ENCODE results near the gene CCT5.
"Not testable (repeated sequence)": the region's sequence is repeated elsewhere in the genome, so short reads cannot be mapped to it uniquely, and the experiment has no call there.

CCT5 gene

DNA sequence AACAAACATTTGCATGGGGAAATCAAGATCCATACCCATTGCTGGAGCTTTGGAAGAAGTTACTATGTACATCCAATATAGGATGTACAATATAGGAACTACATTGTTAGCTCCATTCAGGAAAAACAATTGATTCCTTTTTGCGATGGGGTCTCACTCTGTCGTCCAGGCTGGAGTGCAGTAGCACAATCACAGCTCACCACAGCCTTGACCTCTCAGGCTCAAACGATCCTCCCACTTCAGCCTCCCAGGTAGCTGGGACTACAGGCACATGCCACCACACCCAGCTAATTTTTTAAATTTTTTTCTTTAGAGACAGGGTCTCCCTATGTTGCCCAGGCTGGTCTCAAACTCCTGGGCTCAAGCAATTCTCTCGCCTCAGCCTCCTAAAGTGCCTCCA lies 2.9 kb upstream of the CCT5 start:
- not testable (repeated sequence) for DNase-seq

DNA sequence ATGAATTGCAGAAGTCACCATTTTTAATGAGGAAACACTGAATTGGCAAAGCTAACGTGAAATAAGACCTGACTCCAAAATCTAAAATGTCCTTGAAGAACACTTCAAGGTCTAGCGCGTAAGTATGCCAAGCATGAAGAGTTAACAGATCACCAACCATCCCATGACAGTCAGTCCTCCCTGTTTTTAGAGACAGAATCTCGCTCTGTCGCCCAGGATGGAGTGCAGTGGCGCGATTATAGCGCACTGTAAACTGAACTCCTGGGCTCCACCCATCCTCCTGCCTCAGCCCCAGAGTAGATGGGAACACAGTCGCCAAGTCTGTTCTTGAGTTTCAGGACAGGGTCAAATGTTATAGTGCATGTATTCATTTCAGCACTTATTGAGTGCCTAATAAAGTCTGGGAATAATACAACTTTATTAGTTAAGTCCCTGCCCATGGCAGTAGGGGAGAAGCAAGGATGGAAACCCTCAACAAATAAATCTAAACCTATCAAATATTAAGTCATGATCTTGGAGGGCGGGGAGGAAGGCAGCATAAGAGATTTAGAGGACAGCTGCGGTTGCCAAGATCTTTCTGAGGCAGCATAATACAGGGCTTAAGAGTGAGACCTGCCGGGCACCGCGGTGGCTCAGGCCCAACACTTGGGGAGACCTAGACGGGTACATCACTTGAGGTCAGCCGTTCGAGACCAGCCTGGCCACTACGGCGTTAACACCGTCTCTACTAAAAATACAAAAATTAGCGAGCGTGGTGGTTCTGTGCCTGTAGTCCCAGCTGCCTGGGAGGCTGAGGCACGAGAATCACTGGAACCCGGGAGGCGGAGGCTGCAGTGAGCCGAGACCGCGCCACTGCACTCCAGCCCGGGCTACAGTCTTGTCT lies 1.5 kb upstream of the CCT5 start:
- DNase-seq, result peak; percentile 67

DNA sequence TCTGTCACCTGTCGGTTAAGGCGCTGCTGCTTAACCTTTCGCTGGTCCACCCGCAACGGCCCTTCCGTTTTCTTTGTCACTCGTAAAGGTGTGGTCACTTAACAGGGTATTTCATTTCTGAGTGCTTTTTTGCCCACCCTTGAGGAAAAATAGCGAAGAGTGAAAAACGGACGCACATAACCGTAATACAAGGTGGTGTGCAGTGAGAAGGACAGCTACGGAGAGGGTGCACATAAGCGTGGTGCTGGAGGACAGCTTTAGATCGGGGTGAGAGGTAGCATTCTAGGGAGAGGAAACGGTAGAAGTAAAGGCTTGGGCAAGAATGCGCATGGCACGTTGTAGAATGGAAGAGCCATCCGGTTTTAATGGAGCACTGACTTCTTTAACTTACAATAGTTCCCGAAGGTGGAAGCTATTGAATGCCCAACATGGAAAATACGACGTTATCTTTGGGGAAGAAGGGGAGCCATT lies 761 bp downstream of the CCT5 start:
- DNase-seq, result no peak

DNA sequence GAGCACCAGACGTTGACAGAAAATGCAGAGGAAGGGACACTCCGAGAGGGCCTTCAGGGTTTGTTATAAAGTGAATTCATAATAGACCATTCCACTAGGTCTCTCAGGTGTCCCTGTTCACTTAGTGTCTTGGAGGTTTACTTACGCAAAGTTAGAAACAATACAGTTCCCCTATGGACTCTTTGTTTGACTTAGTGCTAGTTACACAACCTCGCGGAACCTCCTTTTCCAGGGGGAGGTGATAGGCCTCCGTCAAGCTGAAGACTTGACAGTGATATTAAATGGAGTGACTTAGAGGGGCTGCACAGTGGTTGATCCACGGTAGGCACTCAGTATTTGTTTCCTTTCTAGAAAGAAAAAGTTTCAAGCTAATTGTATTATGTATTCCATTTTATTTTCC lies 1.3 kb downstream of the CCT5 start:
- no peak for DNase-seq

DNA sequence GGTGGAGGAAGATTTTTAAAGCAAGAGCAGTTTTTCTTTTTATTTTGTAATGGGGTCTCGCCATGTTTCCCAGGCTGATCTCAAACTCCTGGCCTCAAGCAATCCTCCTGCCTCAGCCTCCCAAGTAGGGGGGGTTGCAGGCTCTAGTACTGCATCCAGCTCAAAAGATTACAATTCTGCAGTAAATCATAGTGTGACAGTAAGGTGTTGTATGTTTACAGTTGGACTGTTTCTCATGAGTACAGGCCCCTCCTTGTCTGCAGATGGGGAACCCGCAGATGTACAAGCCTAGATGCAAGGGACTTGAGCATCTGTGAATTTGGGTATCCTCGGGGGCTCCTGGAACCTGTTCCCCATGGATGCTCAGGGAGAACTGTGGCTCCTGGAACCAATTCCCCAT lies 3.3 kb downstream of the CCT5 start:
- no peak for DNase-seq

DNA sequence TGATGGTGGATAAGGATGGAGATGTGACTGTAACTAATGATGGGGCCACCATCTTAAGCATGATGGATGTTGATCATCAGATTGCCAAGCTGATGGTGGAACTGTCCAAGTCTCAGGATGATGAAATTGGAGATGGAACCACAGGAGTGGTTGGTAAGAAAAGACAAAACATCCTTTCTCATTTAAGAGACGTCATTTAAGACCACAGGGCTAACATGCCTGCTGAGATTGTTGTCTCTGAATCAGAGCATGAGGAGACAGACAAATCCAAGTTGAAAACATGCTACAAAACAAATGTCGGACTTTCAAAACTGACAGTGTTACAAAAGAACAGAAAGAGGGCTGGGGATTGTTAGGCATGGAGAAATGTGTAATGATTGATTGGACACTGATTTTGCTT lies 4.6 kb downstream of the CCT5 start:
- DNase-seq, result no peak

DNA sequence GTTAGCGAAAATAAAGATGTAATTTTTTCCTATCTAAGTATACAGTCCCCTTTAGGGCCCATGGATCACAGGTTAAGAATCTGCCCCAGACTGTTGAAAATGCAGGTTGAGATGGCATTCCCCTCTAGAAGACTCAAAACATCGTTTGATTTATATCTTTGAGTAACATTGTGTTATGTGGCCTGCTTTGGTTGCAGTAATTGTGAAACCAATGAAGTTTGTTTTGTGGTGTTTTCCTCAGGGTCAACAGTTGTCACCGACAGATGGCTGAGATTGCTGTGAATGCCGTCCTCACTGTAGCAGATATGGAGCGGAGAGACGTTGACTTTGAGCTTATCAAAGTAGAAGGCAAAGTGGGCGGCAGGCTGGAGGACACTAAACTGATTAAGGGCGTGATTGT lies 7.8 kb downstream of the CCT5 start:
- DNase-seq, result no peak

DNA sequence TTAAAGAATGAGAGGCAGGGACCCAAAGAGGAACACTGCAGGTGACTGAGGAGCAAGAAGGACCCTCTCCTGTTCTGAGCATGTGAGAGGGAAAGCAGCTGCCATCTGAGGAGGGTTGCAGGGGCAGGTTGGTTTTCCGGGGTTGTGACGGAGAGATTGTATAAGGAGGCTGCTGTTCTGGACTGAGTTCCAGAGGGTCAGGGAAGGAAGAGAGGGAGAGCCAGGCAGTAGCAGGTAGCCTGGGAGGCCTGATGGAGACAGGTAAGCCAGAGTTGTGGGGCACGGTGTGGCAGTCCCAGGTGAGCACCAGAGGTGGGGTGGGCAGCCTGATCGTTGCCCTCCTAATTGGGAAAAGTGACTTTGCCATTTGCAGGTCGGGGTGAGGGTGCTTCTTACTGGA lies 9.8 kb downstream of the CCT5 start:
- no peak for DNase-seq

DNA sequence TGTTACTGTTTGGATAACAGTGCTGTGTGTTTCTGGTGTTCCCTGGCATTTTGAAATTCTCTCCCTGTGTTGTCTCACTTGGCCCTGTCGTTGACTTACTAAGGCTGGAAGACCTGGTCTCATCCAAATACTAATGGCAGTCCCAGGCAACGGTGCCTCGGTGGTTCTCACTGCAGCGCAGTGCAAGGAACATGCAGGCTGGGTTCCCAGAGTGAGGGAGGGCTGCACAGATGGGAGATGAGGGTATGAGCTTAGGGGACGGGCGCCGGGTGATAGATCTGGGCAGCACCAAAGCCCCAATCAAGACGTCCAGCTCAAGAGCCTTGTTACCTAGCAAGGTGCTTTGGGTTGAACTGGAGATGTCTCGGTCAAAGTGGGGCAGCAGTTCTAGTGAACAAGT lies 11.0 kb downstream of the CCT5 start:
- DNase-seq, result no peak

DNA sequence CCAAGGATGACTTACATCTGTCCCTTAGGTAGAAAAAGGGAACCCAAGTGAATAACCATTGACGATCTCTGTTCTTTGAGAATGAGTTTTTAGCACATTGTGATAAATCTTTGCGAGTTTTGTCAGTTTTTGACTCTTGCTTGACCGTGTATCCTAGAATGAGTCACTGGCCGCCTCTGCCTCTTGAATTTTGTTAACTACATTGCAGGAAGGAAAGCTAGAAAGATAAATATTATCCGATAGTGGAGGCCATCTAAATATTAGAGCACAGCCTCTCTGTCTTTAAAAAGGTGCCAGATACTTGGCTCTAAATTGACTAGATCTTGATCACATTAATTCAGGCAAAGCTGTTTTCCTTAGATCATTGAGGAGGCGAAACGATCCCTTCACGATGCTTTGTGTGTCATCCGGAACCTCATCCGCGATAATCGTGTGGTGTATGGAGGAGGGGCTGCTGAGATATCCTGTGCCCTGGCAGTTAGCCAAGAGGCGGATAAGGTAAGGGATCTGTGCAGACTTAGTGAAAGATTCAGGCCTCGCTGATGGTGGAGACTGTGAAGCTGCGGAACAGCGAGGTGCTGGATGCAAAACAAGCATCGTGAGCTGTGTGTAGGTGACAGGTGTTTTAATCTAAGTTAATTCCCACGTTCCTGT lies 12.2 kb downstream of the CCT5 start:
- no peak for DNase-seq

DNA sequence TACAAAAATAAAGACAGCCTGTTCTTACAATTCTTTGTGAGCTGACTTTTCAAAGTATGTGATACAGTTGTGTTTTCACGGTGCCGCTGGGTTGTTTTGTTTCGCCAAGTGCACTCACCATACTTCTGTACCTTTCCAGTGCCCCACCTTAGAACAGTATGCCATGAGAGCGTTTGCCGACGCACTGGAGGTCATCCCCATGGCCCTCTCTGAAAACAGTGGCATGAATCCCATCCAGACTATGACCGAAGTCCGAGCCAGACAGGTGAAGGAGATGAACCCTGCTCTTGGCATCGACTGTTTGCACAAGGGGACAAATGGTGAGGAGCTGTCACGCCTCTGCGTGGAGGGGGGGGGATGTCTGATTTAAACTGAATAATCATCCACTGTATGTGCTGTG lies 12.9 kb downstream of the CCT5 start:
- DNase-seq, result no peak

DNA sequence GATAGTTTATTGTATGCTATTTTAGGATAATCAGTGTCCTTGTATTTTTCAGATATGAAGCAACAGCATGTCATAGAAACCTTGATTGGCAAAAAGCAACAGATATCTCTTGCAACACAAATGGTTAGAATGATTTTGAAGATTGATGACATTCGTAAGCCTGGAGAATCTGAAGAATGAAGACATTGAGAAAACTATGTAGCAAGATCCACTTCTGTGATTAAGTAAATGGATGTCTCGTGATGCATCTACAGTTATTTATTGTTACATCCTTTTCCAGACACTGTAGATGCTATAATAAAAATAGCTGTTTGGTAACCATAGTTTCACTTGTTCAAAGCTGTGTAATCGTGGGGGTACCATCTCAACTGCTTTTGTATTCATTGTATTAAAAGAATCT lies 14.5 kb downstream of the CCT5 start:
- DNase-seq, result no peak

DNA sequence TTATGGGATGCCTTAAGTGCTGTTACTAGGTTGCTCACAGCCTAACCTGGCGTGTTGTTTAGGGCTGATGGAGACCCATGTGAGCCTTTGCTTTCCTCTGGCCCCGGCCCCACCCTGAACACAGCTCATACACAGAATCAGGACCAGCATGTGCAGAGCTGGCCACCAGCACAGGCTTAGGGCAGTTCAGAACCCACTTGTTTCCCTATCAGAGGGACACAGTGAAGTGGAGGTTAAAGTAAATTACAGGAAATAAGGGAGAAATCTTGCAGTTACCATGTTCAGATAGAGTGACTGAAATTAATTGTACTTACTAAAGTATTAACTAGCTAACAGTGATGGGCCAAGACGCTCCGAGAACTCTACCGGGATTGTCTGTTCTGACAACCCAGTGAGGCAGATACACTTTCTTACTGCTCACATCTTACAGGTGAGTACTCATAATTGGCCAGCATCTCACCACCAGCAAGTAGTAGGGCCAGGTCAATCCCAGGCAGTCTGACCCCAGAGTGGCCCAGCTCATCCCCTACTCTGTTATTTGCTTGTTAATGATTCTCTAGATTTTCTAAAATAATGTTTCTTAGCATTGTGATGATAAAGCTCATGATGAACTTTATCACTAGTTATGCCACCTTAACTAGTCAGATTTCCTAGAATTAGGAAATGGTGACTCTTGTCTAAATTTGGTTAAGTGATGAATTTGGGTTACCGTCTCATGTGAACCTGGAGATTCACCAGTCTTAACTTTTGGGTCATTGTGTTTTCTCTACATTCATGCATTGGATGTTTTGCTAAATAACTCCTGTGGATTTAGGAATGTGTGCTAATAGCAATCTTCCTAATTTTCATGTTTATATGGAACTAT lies 15.4 kb downstream of the CCT5 start:
- no peak for DNase-seq

DNA sequence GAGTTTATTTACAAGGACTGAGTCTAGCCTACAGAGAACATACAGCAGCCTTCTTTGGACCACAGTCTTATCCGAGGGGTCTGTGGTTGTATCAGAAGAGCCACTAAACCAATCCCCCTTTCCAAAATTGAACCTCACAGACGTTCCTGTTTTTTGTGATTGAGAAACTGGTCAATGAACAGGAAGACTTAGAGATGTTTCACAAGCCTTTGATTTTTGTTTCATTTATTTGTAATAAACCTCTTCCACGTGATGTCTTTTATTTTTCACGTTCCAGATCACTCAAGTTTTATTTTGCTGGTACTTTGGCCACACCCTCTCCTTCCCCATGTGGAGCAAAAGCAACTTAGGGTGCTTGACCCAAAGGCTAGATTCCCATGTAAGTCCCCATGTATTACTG lies 16.1 kb downstream of the CCT5 start:
- no peak for DNase-seq

DNA sequence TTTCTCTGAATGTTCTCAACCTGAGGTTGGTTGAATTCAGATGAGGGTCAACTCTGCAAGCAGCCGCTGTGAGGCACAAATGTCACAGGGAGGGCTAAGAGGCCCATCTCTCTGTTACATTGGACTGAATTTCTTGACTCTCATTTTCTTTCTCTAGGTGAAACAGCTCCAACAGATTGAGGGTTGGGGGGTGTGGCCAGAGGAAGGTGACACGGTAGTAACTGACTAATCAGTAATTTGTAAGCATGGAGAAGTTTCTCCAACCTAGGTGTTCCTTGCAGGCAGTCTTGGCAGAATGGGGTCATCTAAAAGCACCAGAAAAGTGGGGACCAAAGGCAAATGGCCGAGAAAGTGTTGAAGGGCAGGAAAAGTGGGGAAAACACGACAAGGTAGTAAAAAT lies 16.8 kb downstream of the CCT5 start:
- DNase-seq, result no peak

DNA sequence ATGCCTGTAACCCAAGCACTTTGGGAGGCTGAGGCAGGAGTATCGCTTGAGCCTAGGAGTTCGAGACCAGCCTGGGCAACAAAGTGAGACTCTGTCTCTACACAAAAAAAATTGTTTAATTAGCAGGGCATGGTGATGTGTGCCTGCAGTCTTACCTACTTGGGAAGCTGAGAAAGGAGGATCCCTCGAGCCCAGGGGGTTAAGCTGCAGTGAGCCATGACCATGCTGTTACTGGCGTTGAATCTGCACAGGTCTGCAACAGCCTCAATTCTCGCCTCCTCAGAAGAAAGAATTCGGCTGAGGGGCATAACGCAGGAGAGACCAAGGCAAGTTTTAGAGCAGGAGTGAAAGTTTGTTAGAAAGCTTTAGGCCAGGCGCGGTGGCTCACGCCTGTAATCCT lies 18.0 kb downstream of the CCT5 start:
- DNase-seq, result no peak

DNA sequence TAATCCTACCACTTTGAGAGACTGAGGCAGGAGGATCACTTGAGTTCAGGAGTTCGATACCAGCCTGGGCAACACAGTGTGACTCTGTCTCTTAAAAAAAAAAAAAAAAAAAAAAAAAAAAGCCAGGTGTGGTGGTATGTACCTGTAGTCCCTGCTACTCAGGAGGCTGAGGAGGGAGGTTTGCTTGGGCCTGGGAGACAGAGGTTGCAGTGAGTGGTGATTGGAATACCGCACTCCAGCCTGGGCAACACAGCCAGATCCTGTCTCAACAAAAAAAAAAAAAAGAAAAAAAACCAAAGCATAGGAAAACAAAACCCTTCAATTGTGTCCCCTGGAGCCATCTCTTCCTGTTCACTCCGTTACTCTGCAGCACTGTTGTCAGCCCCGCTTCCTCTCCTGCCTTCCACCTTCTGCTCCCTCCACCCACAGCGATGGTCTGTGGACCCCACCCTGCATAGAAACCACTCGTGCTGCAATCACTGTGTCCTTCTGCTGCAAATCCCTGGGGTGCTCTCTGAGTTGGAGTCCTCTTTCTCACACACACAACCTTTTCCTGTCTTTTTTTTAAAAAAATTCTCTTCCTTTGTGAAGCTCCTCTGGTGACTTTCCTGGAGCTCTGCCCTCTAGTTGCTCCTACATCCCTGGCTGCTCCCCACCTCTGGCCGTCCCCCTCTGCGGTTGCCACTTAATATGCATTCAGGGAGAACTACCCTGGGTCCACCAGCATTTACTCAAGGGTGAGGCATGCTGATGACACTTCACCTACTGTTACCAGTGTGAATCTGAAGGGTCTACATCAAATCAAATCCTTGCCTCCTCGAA lies 22.2 kb downstream of the CCT5 start:
- DNase-seq, result no peak

DNA sequence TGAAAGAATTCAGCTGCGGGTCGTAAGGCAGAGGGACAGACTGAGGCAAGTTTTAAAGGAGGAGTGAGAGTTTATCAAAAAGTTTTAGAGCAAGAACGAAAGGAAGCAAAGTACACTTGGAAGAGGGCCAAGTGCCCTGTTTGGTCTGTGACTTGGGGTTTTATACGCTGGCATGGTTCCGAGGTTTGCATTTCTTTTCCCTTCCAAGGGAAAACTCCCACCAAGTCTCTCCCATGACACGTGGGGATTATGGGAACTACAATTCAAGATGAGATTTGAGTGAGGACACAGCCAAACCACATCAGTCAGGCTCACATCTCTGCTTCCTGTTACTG lies 22.8 kb downstream of the CCT5 start:
- not testable (repeated sequence) for DNase-seq

DNA sequence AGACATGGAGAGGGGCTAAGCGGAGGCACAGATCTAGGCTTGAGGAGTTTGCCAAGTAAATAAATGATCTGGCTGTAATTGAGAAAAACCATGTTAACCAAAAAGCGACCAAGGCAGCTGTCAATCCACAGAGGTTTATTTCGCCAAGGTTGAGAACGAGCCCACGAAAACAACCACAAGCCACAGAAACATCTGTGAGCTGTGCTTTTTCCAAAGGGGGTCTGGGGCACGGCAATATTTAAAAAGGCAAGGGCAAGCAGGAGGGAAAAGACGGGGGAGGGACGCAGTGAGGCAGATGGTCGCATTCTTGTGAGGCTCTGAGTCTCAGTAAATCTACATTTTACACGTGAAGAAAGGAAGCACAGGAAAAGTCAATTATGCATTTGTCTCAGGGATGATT lies 25.4 kb downstream of the CCT5 start:
- no peak for DNase-seq

DNA sequence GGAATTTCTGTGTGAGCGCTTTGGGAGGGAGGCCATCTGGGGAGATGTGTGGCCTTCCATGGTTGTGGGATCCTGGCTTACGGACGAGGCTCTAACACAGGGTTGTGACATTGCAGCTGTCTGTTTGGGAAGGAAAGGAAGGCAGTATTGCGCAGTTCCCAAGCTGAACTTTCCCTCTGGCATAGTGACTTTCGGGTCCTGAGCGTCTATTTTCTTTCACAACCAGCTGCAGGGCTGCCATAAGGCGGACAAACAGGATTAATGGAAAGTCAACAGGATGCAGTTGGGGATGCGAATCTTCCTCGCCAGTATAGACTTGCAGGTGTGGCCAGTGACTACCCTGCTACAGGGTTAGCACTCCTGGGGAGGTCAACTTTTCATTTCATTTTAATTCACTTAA lies 25.9 kb downstream of the CCT5 start:
- DNase-seq, result no peak

DNA sequence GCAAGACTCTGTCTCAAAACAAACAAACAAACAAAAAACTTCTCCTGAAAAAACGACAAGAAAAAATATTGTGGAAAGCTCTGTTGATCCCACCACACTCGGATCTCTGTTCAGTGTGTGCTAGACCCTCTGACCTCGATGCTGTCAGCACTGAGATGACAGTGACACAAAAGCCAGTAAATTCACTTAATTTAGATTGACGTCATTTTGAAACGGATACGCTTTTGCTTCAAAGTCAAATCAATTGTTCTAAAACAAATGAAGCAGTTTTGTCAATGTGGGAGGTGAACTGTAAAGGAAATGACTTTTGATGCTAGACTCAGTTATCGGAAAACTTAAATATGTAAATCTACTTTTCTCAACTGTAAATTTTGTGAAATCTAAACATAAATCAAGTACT lies 26.6 kb downstream of the CCT5 start:
- DNase-seq, result no peak

DNA sequence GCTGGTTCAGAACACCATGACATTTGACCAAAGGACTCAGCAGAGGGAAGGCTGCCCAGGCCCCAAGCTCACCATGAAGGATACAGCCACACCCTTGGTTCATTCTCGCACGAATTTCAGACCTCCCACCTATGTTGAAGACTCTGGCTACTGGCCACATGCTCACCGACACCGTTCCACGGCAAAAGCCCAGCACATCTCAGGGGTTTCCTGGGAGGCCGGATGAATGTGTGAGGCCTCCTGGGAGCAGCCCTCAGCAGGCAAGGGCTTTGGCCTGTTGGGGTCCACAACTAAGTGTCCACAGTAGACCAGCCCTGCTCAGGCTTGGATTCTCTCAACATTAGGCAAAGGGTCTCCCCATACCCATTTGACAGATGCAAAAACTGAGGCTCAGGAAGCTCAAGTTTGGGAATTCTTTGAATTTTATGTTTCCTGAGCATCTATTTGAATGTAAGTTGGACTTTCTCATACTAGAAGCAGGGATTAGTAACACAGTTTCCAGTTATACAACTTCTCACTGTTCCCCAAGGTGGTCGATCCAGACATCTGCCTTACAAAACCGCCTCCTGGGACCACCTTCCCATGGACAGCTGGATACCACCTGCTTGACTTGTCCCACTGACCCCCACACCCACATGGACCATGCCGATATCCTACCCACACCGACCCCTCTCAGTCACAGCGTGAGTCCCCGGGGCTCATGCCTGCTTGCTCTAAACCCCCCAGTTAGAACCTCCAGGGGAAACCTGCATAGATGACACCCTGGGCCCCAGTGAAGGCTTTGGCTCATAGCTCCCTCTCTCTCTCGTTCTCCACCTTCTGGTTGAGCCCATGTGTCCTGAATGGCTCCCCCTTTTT lies 27.9 kb downstream of the CCT5 start:
- DNase-seq, result no peak

Data from NCI-H2227 treated with DMSO at 0.1 percent for 48 hours (cell line).